K562 (cell line): Measurements from ENCODE around the gene MRGPRD. TPM values are rescaled to one million over a fixed set of nuclear protein-coding genes. Genes with fewer than 3 reads are reported as not detected.

Experiments
- ATAC-seq: fragments of 200-7000 bp; cut with Tn5 transposase; 3 replicates; pipeline ENCODE4 v1.9.1; 2020; ENCODE audit warnings: moderate library complexity
- BruUV-seq: library from RNA; stranded (reverse); fragments of 400-500 nt; replicated peaks from 2 replicates; lab custom pipeline; 2021; lab: Mats Ljungman, UMichigan
- CTCF ChIA-PET: fragments of 300-600 bp; formaldehyde crosslinking; extraction: SDS; loops from one replicate; lab custom pipeline; 2021; ENCODE audit warnings: low intra/inter-chr PET ratio; lab: Yijun Ruan, JAX
- POLR2A ChIA-PET: fragments of 300-600, 350-650 bp; sonication (Branson Sonifier 250); formaldehyde crosslinking; extraction: SDS; loops from one replicate; lab custom pipeline; 2021; ENCODE audit warnings: antibody characterized with exemption, inconsistent platforms; lab: Yijun Ruan, JAX
- DNase-seq, 4 experiments: peaks; one replicate each; pipeline versions ENCODE4 v3.0.0 to v3.0.0-alpha.2; 2011 to 2018; ENCODE audit warnings: low spot score in 3 of 4, mixed read lengths in 3 of 4; ENCODE audit errors: extremely low read depth in 1 of 4
- FAIRE-seq: peaks from 2 replicates; lab custom pipeline; 2011; peaks lifted over from hg19 to GRCh38; lab: Jason Lieb, UNC
- H2AFZ ChIP-seq: 2 replicates; pipeline ENCODE4 v1.6.0; 2011; ENCODE audit warnings: low read depth, low read length, control low read depth, inconsistent platforms
- H3K27ac ChIP-seq: fragments of 200-600 bp; 3 replicates; pipeline ENCODE4 v1.8.0; 2011; ENCODE audit warnings: low read depth, mild to moderate bottlenecking, control low read depth, inconsistent platforms, low read length, moderate library complexity, mixed read lengths; ENCODE audit errors: extremely low read depth
- H3K27me3 ChIP-seq, 2 experiments: fragments of 300-600 bp in 1 of 2; 2 replicates in 1 of 2; 3 replicates in 1 of 2; pipeline versions ENCODE4 v1.6.0 to v1.8.0; 2011; ENCODE audit warnings: inconsistent platforms in 2 of 2, low read length in 2 of 2, mild to moderate bottlenecking in 1 of 2, mixed read lengths in 1 of 2, moderate library complexity in 1 of 2; ENCODE audit not compliant: control insufficient read depth in 2 of 2, insufficient read depth in 2 of 2
- H3K36me3 ChIP-seq: fragments of 300-600 bp; 3 replicates; pipeline ENCODE4 v1.8.0; 2011; ENCODE audit warnings: mild to moderate bottlenecking, low read length, inconsistent platforms; ENCODE audit not compliant: control insufficient read depth, insufficient read depth
- H3K4me1 ChIP-seq, 2 experiments: fragments of 200-600 bp in 1 of 2; replicated peaks in 1 of 2; 2 replicates in 1 of 2; 3 replicates in 1 of 2; pipeline versions ENCODE4 v1.5.1 to v1.8.0; 2011; ENCODE audit warnings: inconsistent platforms in 2 of 2, low read length in 2 of 2, mild to moderate bottlenecking in 1 of 2, mixed read lengths in 1 of 2, moderate library complexity in 1 of 2; ENCODE audit not compliant: control insufficient read depth in 2 of 2, insufficient read depth in 2 of 2
- H3K4me2 ChIP-seq: 2 replicates; pipeline ENCODE4 v1.6.1; 2011; ENCODE audit warnings: low read length, control low read depth, inconsistent platforms, mixed read lengths; ENCODE audit not compliant: insufficient read depth
- H3K4me3 ChIP-seq: fragments of 200-600 bp; sonication (generic), shearing (Covaris generic); 2 replicates; pipeline ENCODE4 v1.5.1; 2016; ENCODE audit warnings: control low read depth, inconsistent platforms
- H3K79me2 ChIP-seq: fragments of 200-600 bp; 3 replicates; pipeline ENCODE4 v1.8.0; 2011; ENCODE audit warnings: low read length, inconsistent platforms; ENCODE audit not compliant: control insufficient read depth, insufficient read depth
- H3K9ac ChIP-seq, 2 experiments: 2 replicates each; pipeline versions ENCODE4 v1.6.0 to v1.6.1; 2011; ENCODE audit warnings: low read depth in 2 of 2, low read length in 2 of 2, control low read depth in 1 of 2, inconsistent platforms in 1 of 2, mild to moderate bottlenecking in 1 of 2, mixed read lengths in 1 of 2; ENCODE audit not compliant: insufficient read depth in 1 of 2
- H3K9me1 ChIP-seq: one replicate; pipeline ENCODE4 v1.6.0; 2011; ENCODE audit warnings: inconsistent platforms, mild to moderate bottlenecking, low read length, moderate library complexity; ENCODE audit not compliant: control insufficient read depth, insufficient read depth
- H3K9me3 ChIP-seq: replicated peaks from 2 replicates; pipeline ENCODE4 v1.5.1; 2011; ENCODE audit warnings: low read depth, low read length, inconsistent platforms; ENCODE audit not compliant: control insufficient read depth, insufficient read depth
- H4K20me1 ChIP-seq: replicated peaks from 2 replicates; pipeline ENCODE4 v1.6.1; 2011; ENCODE audit warnings: low read length, inconsistent platforms, mixed read lengths; ENCODE audit not compliant: control insufficient read depth, insufficient read depth
- CBFA2T3 ChIP-seq: fragments of 450-650 bp; IDR thresholded peaks from 2 replicates; pipeline ENCODE4 v1.6.1; 2017
- EP400 ChIP-seq: fragments of 450-650 bp; IDR thresholded peaks from 2 replicates; pipeline ENCODE4 v1.6.1; 2017; ENCODE audit warnings: antibody characterized with exemption, mild to moderate bottlenecking, moderate library complexity
- FOSL1 ChIP-seq: fragments of 200-800 bp; sonication (Bioruptor generic); conservative IDR thresholded peaks from 2 replicates; pipeline ENCODE4 v1.6.1; 2016; ENCODE audit warnings: missing genetic modification characterization, missing compliant biosample characterization
- MYNN ChIP-seq, 2 experiments: sonication (generic); formaldehyde crosslinking in 1 of 2; IDR thresholded peaks; 2 replicates each; pipeline versions ENCODE4 v1.5.0 to v1.6.1; 2016 to 2020; ENCODE audit warnings: antibody characterized with exemption in 1 of 2, missing genetic modification reagents in 1 of 2
- TCF7 ChIP-seq: sonication (generic); IDR thresholded peaks from 2 replicates; pipeline ENCODE4 v1.6.1; 2016; ENCODE audit warnings: antibody characterized with exemption, borderline replicate concordance
- TRIM25 ChIP-seq: fragments of 450-650 bp; IDR thresholded peaks from 2 replicates; pipeline ENCODE4 v1.7.0; 2016; ENCODE audit warnings: borderline replicate concordance
- WGBS: fragments of 100-300 bp; shearing (Covaris generic); methylation state at CpG from one replicate; pipeline ENCODE4 v1.1.6; 2016; ENCODE audit warnings: low coverage, mixed read lengths; ENCODE audit not compliant: insufficient coverage; ENCODE audit errors: missing lambda C conversion rate; 5-methylcytosine and 5-hydroxymethylcytosine counted together
- in situ Hi-C: fragments of 300-500 bp; cut with MboI; formaldehyde crosslinking; loops from 4 replicates; pipeline ENCODE4 v1.15.0; 2018; ENCODE audit warnings: inconsistent platforms, mixed read lengths
- intact Hi-C: fragments of 100-400 bp; cut with micrococcal nuclease; formaldehyde crosslinking; loops from 2 replicates; pipeline ENCODE4 v1.14.2; 2022
- polyA plus RNA-seq, 8 experiments: library from polyadenylated mRNA; depleted of rRNA in 4 of 8; stranded (reverse) in 5 of 8; unstranded in 3 of 8; fragments of >200 nt; fragmentation: Nextera tagmentation in 2 of 8; fragmentation: Illumina TruSeq in 1 of 8; extraction: Ambion mirVana in 2 of 8; extraction: Trizol in 1 of 8; gene quantifications; 2 replicates each; pipeline versions ENCODE4 v1.2.1 to v1.2.3, GENCODE V29; 2011 to 2014; ENCODE audit warnings: inconsistent platforms in 1 of 8, missing spikeins in 1 of 8
- total RNA-seq, 7 experiments: library from RNA; depleted of rRNA in 6 of 7; stranded (reverse); fragments of >200 nt in 6 of 7; fragmentation: Illumina TruSeq in 2 of 7; extraction: Trizol in 2 of 7; gene quantifications; 2 replicates each; pipeline versions ENCODE4 v1.2.1 to v1.2.3, GENCODE V29; 2011 to 2021; ENCODE audit warnings: low replicate concordance in 1 of 7

The MRGPRD gene
- total and polyA plus RNA-seq, 9 of the 15 experiments (the other 6 are each of a cell fraction or from before 2014, with no cell fraction given) = not detected

GRCh38 chr11:69004411-69005182 lies 23.8 kb upstream of the MRGPRD start:
- Histone ChIP-seq H3K4me3 (no peak overlapping the region), H3K4me1 (peaks cover 0 to 22% of the 10 kb centered on the region in 2 experiments; a peak in 2 of 5 replicates), H3K9me3 (no peaks in the 10 kb centered on the region), H3K27ac (no peak overlapping the region), H3K9me1 (peaks cover 3% of the 10 kb centered on the region), H3K79me2 (no peaks in the 10 kb centered on the region), H2AFZ (no peak overlapping the region), H3K9ac (no peak overlapping the region), H4K20me1 (peaks cover 15% of the 10 kb centered on the region), H3K36me3 (no peaks in the 10 kb centered on the region), H3K4me2 (no peak overlapping the region), H3K27me3 (peaks cover 83 to 98% of the 10 kb centered on the region in 2 experiments)
- DNase-seq (no peak), ATAC-seq (no peak), FAIRE-seq (no peak)
- intact Hi-C loops (no loop called here), in situ Hi-C loops (no loop called here)
- 5% methylated on average over 13 of the region's 13 CpGs for WGBS
- ChIA-PET POLR2A (interaction anchor here (0.6 kb wide), 1 partner anchor 11 kb away, joined by 4 read pairs; no protein-coding TSS in a partner anchor), CTCF (no interaction called here)
- no TSS peak for BruUV-seq
- TF ChIP-seq CBFA2T3 (no peak), TRIM25 (no peak), FOSL1 (no peak), TCF7 (no peak), EP400 (no peak), MYNN (IDR thresholded peaks at IDR 0.05) (no peak), MYNN (CRISPR knock-in tag; IDR thresholded peaks at IDR 0.05) (no peak)
